A549 (cell line): Measurements from ENCODE around the gene D2HGDH.

Source experiments
- KDM5A ChIP-seq: fragments of 200-600 bp; sonication (generic); IDR thresholded peaks from 2 replicates; pipeline ENCODE4 v1.6.1; 2016; ENCODE audit warnings: antibody characterized with exemption, mild to moderate bottlenecking
- RAD21 ChIP-seq, 2 experiments: fragments of >200 bp in 1 of 2; sonication (Bioruptor Twin) in 1 of 2; formaldehyde crosslinking in 1 of 2; IDR thresholded peaks in 1 of 2; conservative IDR thresholded peaks in 1 of 2; 2 replicates in 1 of 2; 3 replicates in 1 of 2; pipeline ENCODE4 v1.6.1; 2012 to 2018; ENCODE audit warnings: inconsistent platforms in 1 of 2

GRCh38 chr2:241797441-241798080 lies 63.1 kb downstream of the D2HGDH start:
- TF ChIP-seq RAD21 (conservative IDR thresholded peaks at IDR 0.05 in 1 of 2, IDR thresholded peaks at IDR 0.05 in 1 of 2): no peak
- no peak for TF ChIP-seq KDM5A
